Measurements from ENCODE around the gene ZNF28. TPM values are rescaled to one million over a fixed set of nuclear protein-coding genes. Genes with fewer than 3 reads are reported as not detected.
A peak's percentile ranks its signal among the peaks of the same experiment; 100 is the strongest.
"Not testable (repeated sequence)": the region's sequence is repeated elsewhere in the genome, so short reads cannot be mapped to it uniquely, and the experiment has no call there.

The ZNF28 gene
- total RNA-seq, 2 donors from 2014 or later = 50.4 to 52.2 TPM

DNA sequence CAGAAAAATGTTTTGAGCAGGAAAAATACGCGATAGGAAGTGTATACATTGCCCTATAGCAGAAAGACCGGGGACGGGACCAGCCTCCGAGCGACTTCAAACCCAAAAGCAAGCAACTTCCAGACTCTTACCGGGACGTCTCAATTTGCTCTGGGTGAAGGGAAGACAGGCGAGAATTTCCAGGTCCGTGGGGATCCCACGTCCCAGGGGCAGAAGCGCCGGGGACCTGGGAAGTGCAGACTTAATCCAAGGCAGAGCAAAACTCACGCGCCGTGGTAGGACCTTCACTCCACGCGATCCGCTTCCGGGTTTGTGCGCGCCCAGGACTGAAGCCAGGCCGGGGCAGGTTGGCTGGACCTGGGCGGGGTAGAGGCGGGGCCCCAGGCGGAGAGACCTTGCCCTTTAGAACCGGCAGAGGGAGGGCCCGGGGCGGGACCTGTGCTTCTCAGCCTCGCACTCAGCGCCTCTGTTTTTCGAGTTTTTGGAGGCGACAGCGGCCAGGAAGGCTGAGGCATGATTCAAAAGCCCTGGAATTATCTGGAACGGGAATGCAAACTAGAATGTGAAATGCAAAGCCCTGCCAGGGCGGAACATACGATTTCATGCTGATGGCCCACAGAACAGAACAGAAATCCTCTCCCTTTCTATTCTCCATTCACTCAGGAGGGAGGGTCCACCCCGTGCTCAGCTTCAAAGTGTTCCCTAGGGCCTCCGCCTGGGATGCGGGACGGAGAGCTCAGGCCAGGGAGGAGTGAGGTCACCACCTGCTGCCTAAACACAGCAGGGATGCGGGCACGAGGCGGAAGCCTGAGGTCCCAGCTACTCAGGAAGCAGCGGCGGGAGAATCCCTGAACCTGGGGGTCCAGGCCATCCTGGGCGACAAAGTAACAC, 34.7 kb downstream of the ZNF28 start, which contains the start of gene ZNF600:
Gene ZNF600, minus strand, starts transcription at position 328 of the 891 bp plus-strand sequence. CDS start 7,903 bp downstream, outside the sequence.
- 6 to 7% methylated on average over 30 to 47 of the region's 47 CpGs for WGBS, 2 experiments (ENCODE audit: insufficient coverage in 1 of 2, insufficient read length in 1 of 2)
- not testable (repeated sequence) for H3K27me3 Mint-ChIP-seq (ENCODE audit: insufficient read depth); H3K27ac ChIP-seq (ENCODE audit: low read depth, low read length); H3K27me3 ChIP-seq (ENCODE audit: control insufficient read depth, insufficient read depth, low read length, poor library complexity, severe bottlenecking); H3K9me3 Mint-ChIP-seq; H3K36me3 ChIP-seq (ENCODE audit: control insufficient read depth, insufficient read depth, low read length); H3K9me3 ChIP-seq (ENCODE audit: control insufficient read depth, low read length); H3K4me1 ChIP-seq (ENCODE audit: control insufficient read depth, insufficient read depth, low read length)
- DNase-seq = peak; percentile 95
- peak within 1 kb of the TSS; percentile 93 for H3K4me3 ChIP-seq (ENCODE audit: low read length)
- peak within 1 kb of the TSS; percentile 66 for H3K9ac ChIP-seq (ENCODE audit: extremely low read depth, low read length, poor library complexity, severe bottlenecking)
- Mint-ChIP-seq H3K36me3 (ENCODE audit: low read depth) (peaks cover 12% of the 10 kb centered on the region), H3K4me3 (peak within 1 kb of the TSS; percentile 90), H3K4me1 (peaks cover 22% of the 10 kb centered on the region), H3K27ac (peak within 1 kb of the TSS; percentile 88)
- TF ChIP-seq, protein P1, sequence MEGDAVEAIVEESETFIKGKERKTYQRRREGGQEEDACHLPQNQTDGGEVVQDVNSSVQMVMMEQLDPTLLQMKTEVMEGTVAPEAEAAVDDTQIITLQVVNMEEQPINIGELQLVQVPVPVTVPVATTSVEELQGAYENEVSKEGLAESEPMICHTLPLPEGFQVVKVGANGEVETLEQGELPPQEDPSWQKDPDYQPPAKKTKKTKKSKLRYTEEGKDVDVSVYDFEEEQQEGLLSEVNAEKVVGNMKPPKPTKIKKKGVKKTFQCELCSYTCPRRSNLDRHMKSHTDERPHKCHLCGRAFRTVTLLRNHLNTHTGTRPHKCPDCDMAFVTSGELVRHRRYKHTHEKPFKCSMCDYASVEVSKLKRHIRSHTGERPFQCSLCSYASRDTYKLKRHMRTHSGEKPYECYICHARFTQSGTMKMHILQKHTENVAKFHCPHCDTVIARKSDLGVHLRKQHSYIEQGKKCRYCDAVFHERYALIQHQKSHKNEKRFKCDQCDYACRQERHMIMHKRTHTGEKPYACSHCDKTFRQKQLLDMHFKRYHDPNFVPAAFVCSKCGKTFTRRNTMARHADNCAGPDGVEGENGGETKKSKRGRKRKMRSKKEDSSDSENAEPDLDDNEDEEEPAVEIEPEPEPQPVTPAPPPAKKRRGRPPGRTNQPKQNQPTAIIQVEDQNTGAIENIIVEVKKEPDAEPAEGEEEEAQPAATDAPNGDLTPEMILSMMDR (conservative IDR thresholded peaks at IDR 0.05) = peak; percentile 61

DNA sequence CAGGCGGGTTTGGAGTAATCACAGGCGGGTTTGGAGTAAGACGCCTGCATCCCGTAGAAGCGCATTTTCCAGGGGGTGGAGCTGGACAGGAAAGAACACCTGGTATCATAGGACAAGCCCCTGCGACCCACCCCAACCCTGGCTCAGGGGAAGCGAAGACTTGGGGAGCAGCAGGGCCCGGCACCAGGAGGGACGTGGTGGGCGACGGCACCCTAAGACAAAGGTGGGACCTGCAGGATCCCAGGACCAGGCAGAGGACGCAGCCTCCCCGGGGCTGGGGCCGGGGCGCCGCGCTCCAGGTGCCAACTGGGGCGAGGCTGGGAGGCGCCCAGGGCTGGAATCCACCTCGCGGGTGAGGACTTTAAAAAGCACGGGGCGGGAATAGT, 35.4 kb downstream of the ZNF28 start:
- Mint-ChIP-seq H3K9me3 (no peaks in the 10 kb centered on the region), H3K4me3 (peak overlapping the region; percentile 90), H3K27ac (peak overlapping the region; percentile 88), H3K36me3 (ENCODE audit: low read depth) (peaks cover 18% of the 10 kb centered on the region), H3K4me1 (peaks cover 22% of the 10 kb centered on the region), H3K27me3 (ENCODE audit: insufficient read depth) (peaks cover 2% of the 10 kb centered on the region)
- Histone ChIP-seq H3K27ac (ENCODE audit: low read depth, low read length) (no peak overlapping the region), H3K4me3 (ENCODE audit: low read length) (peak overlapping the region; percentile 93), H3K9me3 (ENCODE audit: control insufficient read depth, low read length) (no peaks in the 10 kb centered on the region), H3K27me3 (ENCODE audit: control insufficient read depth, insufficient read depth, low read length, poor library complexity, severe bottlenecking) (no peaks in the 10 kb centered on the region), H3K36me3 (ENCODE audit: control insufficient read depth, insufficient read depth, low read length) (peaks cover 2% of the 10 kb centered on the region), H3K4me1 (ENCODE audit: control insufficient read depth, insufficient read depth, low read length) (no peaks in the 10 kb centered on the region), H3K9ac (ENCODE audit: extremely low read depth, low read length, poor library complexity, severe bottlenecking) (peak overlapping the region; percentile 66)
- peak; percentile 62 for DNase-seq
- TF ChIP-seq, protein P1 (conservative IDR thresholded peaks at IDR 0.05) = no peak
- WGBS, 2 experiments (ENCODE audit: insufficient coverage in 1 of 2, insufficient read length in 1 of 2) = 0 to 3% methylated on average over 9 to 23 of the region's 23 CpGs

DNA sequence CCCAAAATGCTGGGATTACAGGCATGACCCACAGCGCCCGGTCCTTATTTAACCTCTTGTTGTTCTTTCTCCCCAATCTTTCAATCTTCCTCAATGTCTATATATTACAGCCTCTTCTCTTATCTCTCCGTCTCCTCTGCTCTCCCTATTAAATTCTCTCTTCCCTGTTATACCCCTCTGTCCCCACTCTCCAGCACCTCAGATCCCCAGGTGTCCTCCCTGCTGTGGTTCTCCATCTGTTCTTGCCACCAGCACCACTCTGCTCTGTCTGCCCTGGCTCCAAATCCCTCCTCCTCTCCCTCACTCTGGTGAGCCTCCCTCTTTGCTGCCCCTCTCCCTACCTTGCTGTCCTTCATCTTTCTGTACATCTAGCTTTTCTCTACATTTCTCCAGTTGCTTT, 35.9 kb downstream of the ZNF28 start:
- TF ChIP-seq, protein P1 (conservative IDR thresholded peaks at IDR 0.05) = no peak
- Histone ChIP-seq H3K9ac (ENCODE audit: extremely low read depth, low read length, poor library complexity, severe bottlenecking) (no peak overlapping the region), H3K27ac (ENCODE audit: low read depth, low read length) (no peak overlapping the region), H3K4me3 (ENCODE audit: low read length) (peak overlapping the region; percentile 93), H3K36me3 (ENCODE audit: control insufficient read depth, insufficient read depth, low read length) (peaks cover 6% of the 10 kb centered on the region), H3K4me1 (ENCODE audit: control insufficient read depth, insufficient read depth, low read length) (no peaks in the 10 kb centered on the region), H3K27me3 (ENCODE audit: control insufficient read depth, insufficient read depth, low read length, poor library complexity, severe bottlenecking) (no peaks in the 10 kb centered on the region), H3K9me3 (ENCODE audit: control insufficient read depth, low read length) (no peaks in the 10 kb centered on the region)
- Mint-ChIP-seq H3K9me3 (no peaks in the 10 kb centered on the region), H3K27me3 (ENCODE audit: insufficient read depth) (peaks cover 2% of the 10 kb centered on the region), H3K36me3 (ENCODE audit: low read depth) (peaks cover 23% of the 10 kb centered on the region), H3K4me1 (peaks cover 22% of the 10 kb centered on the region), H3K4me3 (peak overlapping the region; percentile 90), H3K27ac (no peak overlapping the region)
- 95 to 96% methylated on average over 3 of the region's 3 CpGs for WGBS, 2 experiments (ENCODE audit: insufficient coverage in 1 of 2, insufficient read length in 1 of 2)
- no peak for DNase-seq

DNA sequence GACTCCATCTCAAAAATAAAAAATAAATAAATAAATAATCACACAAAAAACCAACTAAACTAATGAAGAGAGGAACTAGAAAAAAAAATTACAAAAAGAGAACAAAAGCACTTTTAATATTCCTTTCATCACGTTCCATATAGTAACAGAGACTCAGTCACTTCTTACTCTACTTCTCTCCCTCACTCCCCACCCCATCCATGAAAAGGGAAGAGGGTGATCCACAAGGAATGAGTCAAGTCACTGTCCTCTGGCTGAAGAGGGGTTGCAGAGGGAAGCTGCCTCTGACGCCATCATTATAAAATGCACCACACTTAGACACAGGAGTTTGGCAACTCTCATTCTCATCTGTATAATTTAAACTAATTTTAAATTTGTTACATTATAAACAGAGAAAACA, 38.6 kb downstream of the ZNF28 start:
- Mint-ChIP-seq H3K4me1 (peaks cover 16% of the 10 kb centered on the region), H3K36me3 (ENCODE audit: low read depth) (peaks cover 40% of the 10 kb centered on the region)
- not testable (repeated sequence) for DNase-seq; H3K9ac ChIP-seq (ENCODE audit: extremely low read depth, low read length, poor library complexity, severe bottlenecking); H3K4me3 Mint-ChIP-seq; H3K4me3 ChIP-seq (ENCODE audit: low read length); H3K27me3 Mint-ChIP-seq (ENCODE audit: insufficient read depth); H3K4me1 ChIP-seq (ENCODE audit: control insufficient read depth, insufficient read depth, low read length); H3K9me3 ChIP-seq (ENCODE audit: control insufficient read depth, low read length); H3K27ac Mint-ChIP-seq; H3K27ac ChIP-seq (ENCODE audit: low read depth, low read length); H3K27me3 ChIP-seq (ENCODE audit: control insufficient read depth, insufficient read depth, low read length, poor library complexity, severe bottlenecking); H3K9me3 Mint-ChIP-seq
- H3K36me3 ChIP-seq (ENCODE audit: control insufficient read depth, insufficient read depth, low read length) = peaks cover 13% of the 10 kb centered on the region
- WGBS, 2 experiments (ENCODE audit: insufficient coverage in 1 of 2, insufficient read length in 1 of 2) = 80% methylated on average over 1 of the region's 2 CpGs; no CpG with 5 or more reads in 1 of the 2 experiments

Data from endodermal cell (in vitro differentiated cells).